Pancreas (tissue), 10 donors: ENCODE results near the gene MAN1A1. TPM values are rescaled to one million over a fixed set of nuclear protein-coding genes. Genes with fewer than 3 reads are reported as not detected.

ENCODE experiments used
- ATAC-seq, 4 donors: fragments of 200-7000 bp; cut with Tn5 transposase; one replicate each; pipeline versions ENCODE4 v1.8.0 to v1.9.1; 2020; ENCODE audit warnings: mild to moderate bottlenecking in 4 of 4, moderate library complexity in 4 of 4
- DNase-seq, 6 donors: peaks; one replicate each; pipeline ENCODE4 v3.0.0-alpha.2; 2020
- FAIRE-seq: peaks from 2 replicates; lab custom pipeline; 2012; peaks lifted over from hg19 to GRCh38; lab: Jason Lieb, UNC
- H3K27ac ChIP-seq, 4 donors: fragments of 200-600 bp; sonication (generic); 1 replicate in 3 of 4; 2 replicates in 1 of 4; pipeline versions ENCODE4 v1.5.0 to v1.8.0; 2020
- H3K27me3 ChIP-seq, 4 donors: fragments of 200-600 bp; one replicate each; pipeline ENCODE4 v1.8.0; 2021
- H3K36me3 ChIP-seq, 3 donors: fragments of 200-600 bp; sonication (generic) in 1 of 3; one replicate each; pipeline versions ENCODE4 v1.5.0 to v1.8.0; 2020 to 2021
- H3K4me1 ChIP-seq, 3 donors: fragments of 200-600 bp; one replicate each; pipeline ENCODE4 v1.8.0; 2021
- H3K4me3 ChIP-seq, 4 donors: fragments of 200-600 bp; sonication (generic) in 2 of 4; one replicate each; pipeline versions ENCODE4 v1.5.0 to v1.8.0; 2020 to 2021
- H3K9me3 ChIP-seq, 4 donors: fragments of 200-600 bp; one replicate each; pipeline ENCODE4 v1.8.0; 2021
- CTCF ChIP-seq, 4 donors: fragments of 200-600 bp; sonication (generic) in 3 of 4; IDR thresholded peaks; one replicate each; pipeline versions ENCODE4 v1.5.0 to v1.8.0; 2021; ENCODE audit warnings: antibody characterized with exemption in 4 of 4
- WGBS, 2 donors: extraction: QIAGEN DNeasy Blood & Tissue Kit; methylation state at CpG; one replicate each; pipeline ENCODE4 v1.1.7; 2013; 5-methylcytosine and 5-hydroxymethylcytosine counted together
- intact Hi-C, 3 donors: fragments of 100-400 bp; cut with DNase I; formaldehyde crosslinking; loops; one replicate each; pipeline versions ENCODE4 v1.11.1 to v1.14.2; 2022
- polyA plus RNA-seq, 2 donors: library from polyadenylated mRNA; stranded (reverse); fragments of 200-250 nt; gene quantifications; one replicate each; pipeline ENCODE4 v1.2.3, GENCODE V29; 2013
- total RNA-seq, 6 donors: library from RNA; stranded (reverse); fragmentation: NEBNext Ultra II Directional in 4 of 6; extraction: Animal tissue kit (Norgen Biotek cat#: 25700) in 4 of 6; gene quantifications; one replicate each; pipeline versions ENCODE4 v1.2.1 to v1.2.4, GENCODE V29; 2021 to 2023
- donor health status: healthy with polysubstance abuse.
- donor health status: DM: no; HTN: no; CAD: no; lungs with moderate emphysema.
- donor health status: DM: no; HTN: no; CAD: no.
- donor health status: control.
- donor health status: control.
- donor health status: Bipolar disorder and iron deficiency.
- donor health status: DM: yes; HTN: yes; CAD: no.
- donor health status: DM: no; HTN: no; CAD: no.
- donor health status: DM: no; HTN: no; CAD: no.
- donor health status: DM: yes; HTN: yes; CAD: no.

MAN1A1 gene
- total and polyA plus RNA-seq, 8 donors = 11.7 to 86.1 (median 30.7) TPM

- intact Hi-C loops = no loop called here
- DNase-seq (no peak), ATAC-seq (no peak), FAIRE-seq (no peak)
- TF ChIP-seq CTCF (IDR thresholded peaks at IDR 0.05) = no peak
- Histone ChIP-seq H3K36me3 (no peaks in the 10 kb centered on the region), H3K27ac (no peak overlapping the region), H3K27me3 (no peaks in the 10 kb centered on the region), H3K4me1 (peaks cover 14 to 36% (median 28%) of the 10 kb centered on the region in 3 donors), H3K9me3 (no peaks in the 10 kb centered on the region), H3K4me3 (peak overlapping the region in 1 of 4 donors; percentile 90)
- WGBS, 2 donors = 53 to 66% methylated on average over 5 of the region's 5 CpGs
These were observed 5.9 kb downstream of the MAN1A1 start for GRCh38 chr6:119343573-119344146.

- DNase-seq (no peak), FAIRE-seq (no peak), ATAC-seq (no peak)
- Histone ChIP-seq H3K4me1 (peaks cover 14 to 41% (median 28%) of the 10 kb centered on the region in 3 donors), H3K9me3 (no peaks in the 10 kb centered on the region), H3K36me3 (no peaks in the 10 kb centered on the region), H3K27me3 (no peaks in the 10 kb centered on the region), H3K27ac (no peak overlapping the region), H3K4me3 (no peak overlapping the region)
- intact Hi-C loops = no loop called here
- WGBS, 2 donors = 60 to 74% methylated on average over 4 of the region's 4 CpGs
- no peak for TF ChIP-seq CTCF (IDR thresholded peaks at IDR 0.05)
These were observed 6.4 kb downstream of the MAN1A1 start for GRCh38 chr6:119343167-119343566.

- no peak for DNase-seq
- Histone ChIP-seq H3K27me3 (no peaks in the 10 kb centered on the region), H3K9me3 (no peaks in the 10 kb centered on the region), H3K36me3 (no peaks in the 10 kb centered on the region), H3K4me3 (peak overlapping the region in 1 of 4 donors; percentile 0), H3K4me1 (peaks cover 14 to 48% (median 34%) of the 10 kb centered on the region in 3 donors), H3K27ac (no peak overlapping the region)
- 72 to 81% methylated on average over 3 of the region's 3 CpGs for WGBS, 2 donors
- no peak for TF ChIP-seq CTCF (IDR thresholded peaks at IDR 0.05)
- no peak for ATAC-seq
- FAIRE-seq = no peak
- intact Hi-C loops = no loop called here
These were observed 7.1 kb downstream of the MAN1A1 start for GRCh38 chr6:119342430-119342829.

- no peaks in the 10 kb centered on the region for H3K27me3 ChIP-seq
- no peak for TF ChIP-seq CTCF (IDR thresholded peaks at IDR 0.05)
- ATAC-seq = peak in 3 of 4 donors; percentile 5 to 43 (median 26)
- peaks cover 11 to 54% (median 36%) of the 10 kb centered on the region in 3 donors for H3K4me1 ChIP-seq
- DNase-seq = no peak
- FAIRE-seq = no peak
- WGBS, 2 donors = 34 to 39% methylated on average over 8 of the region's 8 CpGs
- H3K36me3 ChIP-seq = no peaks in the 10 kb centered on the region
- intact Hi-C loops = no loop called here
- no peak overlapping the region for H3K4me3 ChIP-seq
- no peaks in the 10 kb centered on the region for H3K9me3 ChIP-seq
- no peak overlapping the region for H3K27ac ChIP-seq
These were observed 8.6 kb downstream of the MAN1A1 start for GRCh38 chr6:119340796-119341487.
